GM13976 (cell line): ENCODE measurements around the gene USP12.

Experiments used
- DNase-seq: peaks from one replicate; pipeline ENCODE4 v3.0.0; 2012; ENCODE audit warnings: low spot score
- CTCF ChIP-seq: IDR thresholded peaks from 2 replicates; pipeline ENCODE4 v1.5.1; 2012; ENCODE audit warnings: borderline replicate concordance, mild to moderate bottlenecking; ENCODE audit not compliant: insufficient read depth; ENCODE audit errors: extremely low read depth, missing control alignments, control extremely low read depth
- in situ Hi-C: fragments of 300-500 bp; cut with MboI; formaldehyde crosslinking; loops from one replicate; pipeline ENCODE4 v1.12.0; 2022; ENCODE audit warnings: low sequenced_read_pairs, mixed read lengths, inconsistent platforms; ENCODE audit not compliant: unreplicated experiment

USP12 gene

GRCh38 chr13:27101289-27101688 lies 70.3 kb downstream of the USP12 start:
- in situ Hi-C loops = no loop called here
- TF ChIP-seq CTCF = no peak
- no peak for DNase-seq

- no peak for DNase-seq
- no peak for TF ChIP-seq CTCF
- in situ Hi-C loops = no loop called here
Measured at GRCh38 chr13:27097691-27098090, 73.9 kb downstream of the USP12 start.

- TF ChIP-seq CTCF = no peak
- in situ Hi-C loops = no loop called here
- no peak for DNase-seq
Measured at GRCh38 chr13:27091451-27091850, 80.2 kb downstream of the USP12 start.

- DNase-seq = no peak
- in situ Hi-C loops = no loop called here
- TF ChIP-seq CTCF = no peak
Measured at GRCh38 chr13:27088619-27089018, 83.0 kb downstream of the USP12 start.

GRCh38 chr13:27086599-27087265 lies 84.9 kb downstream of the USP12 start:
- DNase-seq = no peak
- in situ Hi-C loops = no loop called here
- TF ChIP-seq CTCF = no peak

GRCh38 chr13:27083183-27083582 lies 88.4 kb downstream of the USP12 start:
- in situ Hi-C loops = no loop called here
- no peak for TF ChIP-seq CTCF
- DNase-seq = no peak

- no peak for DNase-seq
- in situ Hi-C loops = no loop called here
- no peak for TF ChIP-seq CTCF
Measured at GRCh38 chr13:27081893-27082679, 89.5 kb downstream of the USP12 start.
